ENCODE measurements around the gene FERMT3.

FERMT3 gene

GRCh38 chr11:64247729-64248531 is 41.4 kb downstream of the FERMT3 start:
- DNase-seq (ENCODE audit: extremely low read depth, low read depth) = no peak
- no peak for TF ChIP-seq CTCF (IDR thresholded peaks at IDR 0.05; ENCODE audit: low read depth, low read length)

DNA sequence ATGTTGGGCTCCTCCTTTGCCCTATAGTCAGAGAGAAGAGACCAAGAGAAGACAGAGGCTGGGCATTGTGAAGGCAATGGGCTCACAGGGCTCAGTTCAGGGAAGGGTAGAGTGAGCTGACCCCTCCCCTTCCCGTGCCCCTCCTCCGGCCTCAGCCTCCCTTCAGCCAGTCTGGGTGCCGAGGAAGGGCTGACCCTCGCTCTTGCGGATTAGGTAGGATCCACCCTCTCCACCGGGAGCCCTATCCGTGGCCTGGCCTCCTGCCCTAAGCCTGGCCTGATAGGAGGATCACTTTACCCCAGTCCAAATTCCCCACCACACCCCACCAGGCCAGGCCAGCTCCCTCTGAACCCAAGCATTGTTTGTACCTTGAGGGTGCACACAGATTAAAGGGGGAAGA is 42.1 kb downstream of the FERMT3 start:
- DNase-seq (ENCODE audit: extremely low read depth, low read depth) = no peak
- no peak for TF ChIP-seq CTCF (IDR thresholded peaks at IDR 0.05; ENCODE audit: low read depth, low read length)

- TF ChIP-seq CTCF (IDR thresholded peaks at IDR 0.05; ENCODE audit: low read depth, low read length) = no peak
- DNase-seq (ENCODE audit: extremely low read depth, low read depth) = no peak
Measured at GRCh38 chr11:64249038-64249437, 42.5 kb downstream of the FERMT3 start.

- no peak for DNase-seq (ENCODE audit: extremely low read depth, low read depth)
Measured at GRCh38 chr11:64249563-64250414, 43.3 kb downstream of the FERMT3 start.

DNA sequence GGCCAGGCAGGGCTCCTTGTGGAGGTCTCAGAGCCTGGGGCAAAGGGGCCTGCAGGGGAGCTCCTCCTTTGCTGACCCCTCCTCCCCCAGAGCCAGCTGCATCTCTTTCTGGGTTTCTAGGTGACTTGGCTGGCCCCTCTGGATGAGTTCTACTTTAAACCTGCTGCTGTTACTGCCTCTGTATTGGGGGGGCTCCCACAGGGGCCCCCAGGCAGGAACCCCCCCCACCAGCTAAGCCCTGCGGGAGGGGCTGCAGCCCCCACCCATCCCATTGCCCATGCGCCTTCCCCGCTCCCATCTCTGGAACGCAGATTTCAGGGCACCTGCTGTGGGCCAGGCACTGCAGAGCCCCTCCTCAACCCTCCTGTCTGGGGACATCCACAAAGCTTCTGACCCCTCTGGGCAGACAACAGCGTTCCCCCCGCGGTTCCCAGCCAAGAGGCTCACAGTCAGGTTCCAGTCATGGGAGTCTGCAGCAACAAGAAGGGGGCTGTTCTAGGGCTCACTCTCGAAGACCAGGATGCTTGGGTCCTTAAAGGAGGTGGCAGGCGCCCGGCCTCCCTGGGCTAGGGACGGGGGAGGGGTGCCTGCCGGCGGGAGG is 44.0 kb downstream of the FERMT3 start:
- TF ChIP-seq CTCF (IDR thresholded peaks at IDR 0.05; ENCODE audit: low read depth, low read length) = no peak
- DNase-seq (ENCODE audit: extremely low read depth, low read depth) = no peak

More at GRCh38 chr11:64249563-64250414, 43.3 kb downstream of the FERMT3 start:
- no peak for TF ChIP-seq CTCF (IDR thresholded peaks at IDR 0.05; ENCODE audit: low read depth, low read length)

- TF ChIP-seq CTCF (IDR thresholded peaks at IDR 0.05; ENCODE audit: low read depth, low read length) = peak; percentile 40
- DNase-seq (ENCODE audit: extremely low read depth, low read depth) = no peak
Measured at GRCh38 chr11:64251016-64251752, 44.7 kb downstream of the FERMT3 start, which contains the start of gene PLCB3. PLCB3 (plus strand) TSS chr11:64251530; CDS start chr11:64251650, 120 bp downstream.
